ENCODE measurements around the gene ACOT2.

ACOT2 gene

DNA sequence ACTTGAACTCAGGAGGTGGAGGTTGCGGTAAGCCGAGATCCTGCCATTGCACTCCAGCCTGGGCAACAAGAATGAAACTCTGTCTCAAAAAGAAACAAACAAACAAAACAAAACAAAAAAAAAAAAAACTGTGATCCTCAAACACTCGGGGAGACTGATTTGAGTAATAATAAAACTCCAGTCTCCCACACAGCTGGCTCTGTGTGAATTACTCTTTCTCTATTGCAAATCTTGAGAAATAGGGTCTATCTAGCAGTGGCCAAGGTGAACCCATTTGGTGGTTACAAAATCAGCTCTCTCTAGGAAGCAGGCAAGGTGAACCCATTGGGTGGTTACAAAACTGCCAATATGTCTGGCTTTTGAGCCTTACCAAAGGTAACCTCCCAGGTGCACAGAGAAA is 37.3 kb downstream of the ACOT2 start:
- TF ChIP-seq SPI1 (IDR thresholded peaks at IDR 0.05; ENCODE audit: low read depth, low read length), result no peak
- TF ChIP-seq PAX5 (IDR thresholded peaks at IDR 0.05; ENCODE audit: insufficient read depth, low read length, severe bottlenecking), result no peak
- no peak for TF ChIP-seq TAF1 (IDR thresholded peaks at IDR 0.05; ENCODE audit: low read depth, low read length)
- no peak for TF ChIP-seq POLR2AphosphoS5 (IDR thresholded peaks at IDR 0.05; ENCODE audit: low read depth, low read length)
- TF ChIP-seq POLR2A (IDR thresholded peaks at IDR 0.05; ENCODE audit: low read depth, low read length), result no peak
- TF ChIP-seq POU2F2 (IDR thresholded peaks at IDR 0.05; ENCODE audit: low read depth, low read length), result no peak
- DNase-seq (ENCODE audit: insufficient read length, low spot score) (no peak), FAIRE-seq (no peak)

DNA sequence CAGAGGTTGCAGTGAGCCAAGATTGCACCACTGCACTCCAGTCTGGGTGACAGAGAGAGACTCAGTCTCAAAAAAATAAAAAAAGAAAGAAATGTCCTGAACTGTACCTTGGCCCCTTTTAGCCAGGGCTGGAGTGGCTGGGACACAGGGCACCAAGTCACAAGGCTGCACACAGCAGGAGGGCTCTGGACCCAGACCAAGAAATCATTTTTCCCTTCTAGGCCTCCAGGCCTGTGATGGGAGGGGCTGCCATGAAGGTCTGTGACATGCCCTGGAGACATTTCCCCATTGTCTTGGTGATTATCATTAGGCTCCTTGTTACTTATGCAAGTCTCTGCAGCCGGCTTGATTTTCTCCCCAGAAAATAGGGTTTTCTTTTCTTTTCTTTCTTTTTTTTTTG is 38.2 kb downstream of the ACOT2 start:
- DNase-seq (ENCODE audit: insufficient read length, low spot score), result no peak
- TF ChIP-seq SPI1 (IDR thresholded peaks at IDR 0.05; ENCODE audit: low read depth, low read length), result no peak
- no peak for TF ChIP-seq PAX5 (IDR thresholded peaks at IDR 0.05; ENCODE audit: insufficient read depth, low read length, severe bottlenecking)
- no peak for TF ChIP-seq POLR2A (IDR thresholded peaks at IDR 0.05; ENCODE audit: low read depth, low read length)
- TF ChIP-seq TAF1 (IDR thresholded peaks at IDR 0.05; ENCODE audit: low read depth, low read length), result no peak
- TF ChIP-seq POU2F2 (IDR thresholded peaks at IDR 0.05; ENCODE audit: low read depth, low read length), result no peak
- no peak for TF ChIP-seq POLR2AphosphoS5 (IDR thresholded peaks at IDR 0.05; ENCODE audit: low read depth, low read length)
- FAIRE-seq, result no peak

DNA sequence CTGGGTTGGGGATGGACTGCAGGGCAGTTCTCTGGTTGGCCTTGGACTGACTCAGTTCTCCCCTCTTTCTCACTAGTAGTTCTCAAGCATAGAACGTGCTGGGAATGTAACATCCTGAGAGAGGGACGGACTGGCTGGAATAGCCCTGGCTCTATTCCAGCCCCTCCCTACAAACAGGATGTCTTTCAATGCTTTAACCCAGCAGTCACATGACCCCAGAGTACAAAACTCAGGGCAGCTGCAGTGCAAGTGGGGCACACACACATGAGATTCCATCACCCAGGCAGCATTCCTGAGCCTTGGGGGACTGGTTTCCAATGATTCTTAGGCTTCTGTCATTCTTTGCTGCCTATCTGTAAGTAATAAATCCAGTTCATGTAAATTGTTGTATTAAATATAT is 41.7 kb downstream of the ACOT2 start:
- FAIRE-seq (no peak), DNase-seq (ENCODE audit: insufficient read length, low spot score) (no peak)
- TF ChIP-seq TAF1 (IDR thresholded peaks at IDR 0.05; ENCODE audit: low read depth, low read length) (no peak), POLR2A (IDR thresholded peaks at IDR 0.05; ENCODE audit: low read depth, low read length) (no peak), SPI1 (IDR thresholded peaks at IDR 0.05; ENCODE audit: low read depth, low read length) (no peak), POLR2AphosphoS5 (IDR thresholded peaks at IDR 0.05; ENCODE audit: low read depth, low read length) (no peak), POU2F2 (IDR thresholded peaks at IDR 0.05; ENCODE audit: low read depth, low read length) (no peak), PAX5 (IDR thresholded peaks at IDR 0.05; ENCODE audit: insufficient read depth, low read length, severe bottlenecking) (no peak)

DNA sequence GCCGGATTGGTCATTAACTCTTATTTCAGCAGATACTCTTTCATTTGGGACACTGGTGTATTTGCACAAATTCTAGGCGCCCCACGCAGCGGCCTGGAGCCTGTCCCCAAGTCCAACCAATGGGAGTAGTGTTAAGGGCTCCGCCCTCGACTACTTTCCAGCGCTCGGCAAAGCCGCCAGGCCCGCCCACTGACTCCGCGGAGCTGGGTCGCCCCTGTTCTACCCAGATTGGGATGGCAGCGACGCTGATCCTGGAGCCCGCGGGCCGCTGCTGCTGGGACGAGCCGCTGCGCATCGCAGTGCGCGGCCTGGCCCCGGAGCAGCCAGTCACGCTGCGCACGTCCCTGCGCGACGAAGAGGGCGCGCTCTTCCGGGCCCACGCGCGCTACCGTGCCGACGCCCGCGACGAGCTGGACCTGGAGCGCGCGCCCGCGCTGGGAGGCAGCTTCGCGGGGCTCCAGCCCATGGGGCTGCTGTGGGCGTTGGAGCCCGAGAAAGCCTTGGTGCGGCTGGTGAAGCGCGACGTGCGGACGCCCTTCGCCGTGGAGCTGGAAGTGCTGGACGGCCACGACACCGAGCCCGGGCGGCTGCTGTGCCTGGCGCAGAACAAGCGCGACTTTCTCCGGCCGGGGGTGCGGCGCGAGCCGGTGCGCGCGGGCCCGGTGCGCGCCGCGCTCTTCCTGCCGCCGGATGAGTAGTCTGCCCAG is 43.5 kb downstream of the ACOT2 start, which contains the start of gene ACOT6:
Gene ACOT6, plus strand, starts transcription at position 179 of the 707 bp plus-strand sequence. Its CDS starts 55 bp downstream, at position 234.
- FAIRE-seq, result peak; percentile 93
- TF ChIP-seq POLR2AphosphoS5 (IDR thresholded peaks at IDR 0.05; ENCODE audit: low read depth, low read length) (no peak), POU2F2 (IDR thresholded peaks at IDR 0.05; ENCODE audit: low read depth, low read length) (no peak), PAX5 (IDR thresholded peaks at IDR 0.05; ENCODE audit: insufficient read depth, low read length, severe bottlenecking) (no peak), TAF1 (IDR thresholded peaks at IDR 0.05; ENCODE audit: low read depth, low read length) (no peak), SPI1 (IDR thresholded peaks at IDR 0.05; ENCODE audit: low read depth, low read length) (no peak), POLR2A (IDR thresholded peaks at IDR 0.05; ENCODE audit: low read depth, low read length) (no peak)
- peak; percentile 63 for DNase-seq (ENCODE audit: insufficient read length, low spot score)

DNA sequence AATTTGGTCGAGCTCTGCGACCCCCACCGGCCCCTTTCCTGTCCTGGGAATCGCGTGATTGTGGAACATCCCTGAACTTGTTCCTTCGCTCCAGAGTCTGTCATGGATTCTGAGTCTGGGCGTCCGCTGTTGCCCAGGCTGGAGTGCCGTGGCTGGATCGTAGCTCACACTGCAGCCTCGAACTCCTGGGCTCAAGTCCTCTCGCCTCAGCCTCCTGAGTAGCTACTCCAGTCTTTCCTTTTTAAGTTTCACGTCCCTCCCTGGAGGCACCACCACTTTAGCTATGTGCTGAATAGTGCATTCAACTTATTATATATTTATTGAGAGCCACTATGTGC is 44.0 kb downstream of the ACOT2 start:
- no peak for DNase-seq (ENCODE audit: insufficient read length, low spot score)
- no peak for TF ChIP-seq TAF1 (IDR thresholded peaks at IDR 0.05; ENCODE audit: low read depth, low read length)
- TF ChIP-seq SPI1 (IDR thresholded peaks at IDR 0.05; ENCODE audit: low read depth, low read length), result no peak
- no peak for TF ChIP-seq POLR2A (IDR thresholded peaks at IDR 0.05; ENCODE audit: low read depth, low read length)
- TF ChIP-seq PAX5 (IDR thresholded peaks at IDR 0.05; ENCODE audit: insufficient read depth, low read length, severe bottlenecking), result no peak
- TF ChIP-seq POLR2AphosphoS5 (IDR thresholded peaks at IDR 0.05; ENCODE audit: low read depth, low read length), result no peak
- TF ChIP-seq POU2F2 (IDR thresholded peaks at IDR 0.05; ENCODE audit: low read depth, low read length), result no peak
- FAIRE-seq, result no peak

DNA sequence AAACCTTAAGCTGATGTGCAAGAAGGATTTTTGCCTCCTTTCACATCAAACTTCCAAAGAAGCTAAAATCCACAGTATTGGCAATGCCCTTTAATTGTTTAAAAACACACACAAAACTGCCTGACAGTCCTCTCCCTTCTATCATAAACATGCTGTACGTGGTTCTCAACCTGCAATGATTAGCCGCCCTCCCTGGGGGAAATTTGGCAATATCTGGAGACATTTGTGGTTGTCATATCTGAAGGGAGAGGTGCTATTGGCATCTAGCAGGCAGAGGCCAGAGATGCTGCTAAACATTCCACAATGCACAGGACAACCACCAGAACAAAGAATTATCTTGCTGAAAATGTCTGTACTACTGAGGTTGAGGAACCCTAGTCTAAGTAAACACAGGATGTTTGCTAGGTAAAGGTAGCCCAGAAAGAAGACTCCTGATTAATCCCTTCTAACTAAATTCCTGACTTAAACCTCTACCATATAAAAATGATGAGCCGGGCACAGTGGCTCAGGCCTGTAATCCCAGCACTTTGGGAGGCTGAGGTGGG is 44.5 kb downstream of the ACOT2 start:
- TF ChIP-seq TAF1 (IDR thresholded peaks at IDR 0.05; ENCODE audit: low read depth, low read length) (no peak), SPI1 (IDR thresholded peaks at IDR 0.05; ENCODE audit: low read depth, low read length) (no peak), POLR2A (IDR thresholded peaks at IDR 0.05; ENCODE audit: low read depth, low read length) (no peak), POU2F2 (IDR thresholded peaks at IDR 0.05; ENCODE audit: low read depth, low read length) (no peak), POLR2AphosphoS5 (IDR thresholded peaks at IDR 0.05; ENCODE audit: low read depth, low read length) (no peak), PAX5 (IDR thresholded peaks at IDR 0.05; ENCODE audit: insufficient read depth, low read length, severe bottlenecking) (no peak)
- DNase-seq (ENCODE audit: insufficient read length, low spot score), result no peak
- FAIRE-seq, result no peak

DNA sequence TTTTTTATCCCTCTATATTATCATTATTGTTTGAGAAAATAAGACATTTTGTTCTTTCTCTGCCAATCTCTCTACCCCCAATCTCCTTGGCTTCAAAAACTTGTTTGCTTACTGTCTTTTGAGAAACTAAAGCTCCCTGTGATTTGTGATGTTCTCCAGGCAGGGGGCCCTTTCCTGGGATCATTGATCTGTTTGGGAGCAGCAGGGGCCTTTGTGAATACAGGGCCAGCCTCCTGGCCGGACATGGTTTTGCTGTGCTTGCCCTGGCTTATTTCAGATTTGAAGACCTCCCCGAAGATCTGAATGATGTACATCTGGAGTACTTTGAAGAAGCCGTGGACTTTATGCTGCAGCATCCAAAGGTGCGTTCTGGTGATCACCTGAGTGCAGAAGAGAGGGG is 47.8 kb downstream of the ACOT2 start:
- no peak for DNase-seq (ENCODE audit: insufficient read length, low spot score)
- TF ChIP-seq TAF1 (IDR thresholded peaks at IDR 0.05; ENCODE audit: low read depth, low read length) (no peak), POLR2A (IDR thresholded peaks at IDR 0.05; ENCODE audit: low read depth, low read length) (no peak), POU2F2 (IDR thresholded peaks at IDR 0.05; ENCODE audit: low read depth, low read length) (no peak), SPI1 (IDR thresholded peaks at IDR 0.05; ENCODE audit: low read depth, low read length) (no peak), PAX5 (IDR thresholded peaks at IDR 0.05; ENCODE audit: insufficient read depth, low read length, severe bottlenecking) (no peak), POLR2AphosphoS5 (IDR thresholded peaks at IDR 0.05; ENCODE audit: low read depth, low read length) (no peak)
- no peak for FAIRE-seq

DNA sequence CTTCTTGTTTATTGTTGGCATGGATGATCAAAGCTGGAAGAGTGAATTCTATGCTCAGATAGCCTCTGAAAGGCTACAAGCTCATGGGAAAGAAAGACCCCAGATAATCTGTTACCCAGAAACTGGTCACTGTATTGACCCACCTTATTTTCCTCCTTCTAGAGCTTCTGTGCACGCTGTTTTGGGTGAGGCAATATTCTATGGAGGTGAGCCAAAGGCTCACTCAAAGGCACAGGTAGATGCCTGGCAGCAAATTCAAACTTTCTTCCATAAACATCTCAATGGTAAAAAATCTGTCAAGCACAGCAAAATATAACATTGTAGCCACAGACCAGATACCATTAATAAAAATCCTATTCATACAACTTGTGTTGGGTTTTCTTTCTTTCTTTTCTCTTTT is 50.5 kb downstream of the ACOT2 start:
- FAIRE-seq, result no peak

DNA sequence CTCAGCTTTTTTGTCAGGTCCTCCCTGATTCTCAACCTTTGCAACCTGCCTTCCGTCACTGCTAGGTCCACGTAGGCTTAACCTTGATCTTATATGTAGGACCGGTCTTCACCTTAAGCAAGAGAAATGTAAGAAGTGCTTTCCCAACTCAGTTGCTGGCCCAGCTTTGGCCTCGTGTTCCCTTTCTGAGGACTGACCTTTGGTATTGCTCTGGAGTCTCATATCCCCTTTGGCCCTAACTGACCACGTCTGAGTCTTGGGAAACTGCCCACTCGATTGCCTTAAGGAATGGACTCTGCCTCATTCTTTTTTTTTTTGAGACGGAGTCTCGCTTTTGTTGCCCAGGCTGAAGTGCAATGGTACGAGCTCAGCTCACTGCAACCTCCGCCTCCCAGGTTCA is 51.3 kb downstream of the ACOT2 start:
- no peak for TF ChIP-seq POLR2A (IDR thresholded peaks at IDR 0.05; ENCODE audit: low read depth, low read length)
- TF ChIP-seq PAX5 (IDR thresholded peaks at IDR 0.05; ENCODE audit: insufficient read depth, low read length, severe bottlenecking), result no peak
- no peak for TF ChIP-seq POLR2AphosphoS5 (IDR thresholded peaks at IDR 0.05; ENCODE audit: low read depth, low read length)
- TF ChIP-seq TAF1 (IDR thresholded peaks at IDR 0.05; ENCODE audit: low read depth, low read length), result no peak
- TF ChIP-seq SPI1 (IDR thresholded peaks at IDR 0.05; ENCODE audit: low read depth, low read length), result no peak
- no peak for TF ChIP-seq POU2F2 (IDR thresholded peaks at IDR 0.05; ENCODE audit: low read depth, low read length)
- no peak for FAIRE-seq

More for the DNA sequence above, 50.5 kb downstream of the ACOT2 start:
- no peak for DNase-seq (ENCODE audit: insufficient read length, low spot score)
- no peak for TF ChIP-seq POLR2A (IDR thresholded peaks at IDR 0.05; ENCODE audit: low read depth, low read length)

More for the DNA sequence above, 51.3 kb downstream of the ACOT2 start:
- DNase-seq (ENCODE audit: insufficient read length, low spot score), result no peak
